Ascending aorta (tissue), 2 donors: Measurements from ENCODE around the gene GRK7. TPM values are rescaled to one million over a fixed set of nuclear protein-coding genes. Genes with fewer than 3 reads are reported as not detected.

Experiments used
- DNase-seq, 2 donors: peaks; one replicate each; pipeline ENCODE4 v3.0.0-alpha.2; 2019; ENCODE audit warnings: low spot score in 2 of 2
- H3K27ac ChIP-seq, 2 donors: fragments of 200-600 bp; sonication (generic); one replicate each; pipeline ENCODE4 v1.5.1; 2016 to 2017; ENCODE audit warnings: mild to moderate bottlenecking in 1 of 2
- H3K27me3 ChIP-seq: fragments of 200-600 bp; sonication (generic); one replicate; pipeline ENCODE4 v1.5.1; 2017
- H3K36me3 ChIP-seq, 2 donors: fragments of 200-600 bp; sonication (generic); one replicate each; pipeline ENCODE4 v1.5.1; 2016
- H3K4me1 ChIP-seq, 2 donors: fragments of 200-600 bp; sonication (generic); one replicate each; pipeline ENCODE4 v1.5.1; 2016 to 2017; ENCODE audit warnings: mild to moderate bottlenecking in 1 of 2
- H3K4me3 ChIP-seq, 2 donors: fragments of 200-600 bp; sonication (generic); one replicate each; pipeline ENCODE4 v1.5.1; 2016 to 2017; ENCODE audit warnings: mild to moderate bottlenecking in 1 of 2
- H3K9me3 ChIP-seq, 2 donors: fragments of 200-600 bp; sonication (generic); one replicate each; pipeline ENCODE4 v1.5.1; 2016
- CTCF ChIP-seq, 3 experiments: fragments of 200-600 bp in 2 of 3; fragments of 450-650 bp in 1 of 3; sonication (generic) in 2 of 3; IDR thresholded peaks; one replicate each; pipeline ENCODE4 v1.5.1; 2016 to 2019; ENCODE audit warnings: antibody characterized with exemption in 3 of 3, mild to moderate bottlenecking in 1 of 3, moderate library complexity in 1 of 3
- intact Hi-C: fragments of 100-400 bp; cut with DNase I; formaldehyde crosslinking; loops from one replicate; pipeline ENCODE4 v1.15.1; 2023
- total RNA-seq: library from RNA; depleted of rRNA; stranded (reverse); fragments of >200 nt; gene quantifications from one replicate; pipeline ENCODE4 v1.1.0, GENCODE V29; 2016

The GRK7 gene
- total RNA-seq, 1 donor from 2014 or later: not detected

DNA sequence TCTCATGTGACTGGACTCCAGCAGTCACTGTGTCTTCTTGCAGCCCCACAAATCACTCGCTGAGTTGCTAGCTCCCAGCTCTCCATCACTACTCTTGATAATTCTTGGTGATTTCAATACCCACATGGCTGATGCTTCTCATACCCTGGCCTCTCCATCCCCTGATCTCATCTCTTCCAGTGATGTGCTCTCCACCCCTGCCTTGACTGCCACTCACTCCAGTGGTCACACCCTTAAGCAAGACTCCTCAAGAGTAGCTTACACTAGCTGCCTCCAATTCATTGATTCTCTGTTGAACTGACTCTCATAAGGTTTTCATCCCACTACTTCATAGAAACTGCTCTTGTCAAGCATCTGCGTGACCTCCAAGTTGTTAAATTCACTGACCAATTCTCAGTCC is 837 bp downstream of the GRK7 start:
- no peaks in the 10 kb centered on the region for H3K27me3 ChIP-seq
- no peak for DNase-seq
- H3K9me3 ChIP-seq: no peaks in the 10 kb centered on the region
- no peak overlapping the region for H3K4me3 ChIP-seq
- intact Hi-C loops: no loop called here
- no peaks in the 10 kb centered on the region for H3K36me3 ChIP-seq
- no peak for TF ChIP-seq CTCF (IDR thresholded peaks at IDR 0.05)
- no peaks in the 10 kb centered on the region for H3K4me1 ChIP-seq
- no peak overlapping the region for H3K27ac ChIP-seq

DNA sequence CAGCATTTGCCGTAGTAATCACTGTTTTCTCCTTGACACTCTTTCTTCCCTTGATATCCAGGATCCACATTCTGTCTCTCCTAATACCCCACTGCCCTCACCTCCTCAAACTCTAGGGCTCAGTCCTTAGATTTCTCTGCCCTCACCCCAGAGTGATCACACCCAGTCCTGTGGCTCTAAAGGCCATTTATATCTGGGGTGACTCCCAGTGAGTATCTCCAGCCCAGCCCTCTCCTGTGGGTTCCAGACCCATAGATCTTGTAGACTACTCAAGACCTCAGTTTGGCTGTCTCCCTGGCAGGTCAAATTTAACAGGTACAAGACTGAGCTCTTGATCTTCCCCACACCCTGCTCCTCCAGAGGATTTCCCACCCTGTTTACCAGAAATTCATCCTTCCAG is 1.3 kb downstream of the GRK7 start:
- DNase-seq: no peak
- H3K4me3 ChIP-seq: no peak overlapping the region
- intact Hi-C loops: no loop called here
- TF ChIP-seq CTCF (IDR thresholded peaks at IDR 0.05): no peak
- H3K36me3 ChIP-seq: no peaks in the 10 kb centered on the region
- H3K27ac ChIP-seq: no peak overlapping the region
- H3K27me3 ChIP-seq: no peaks in the 10 kb centered on the region
- no peaks in the 10 kb centered on the region for H3K9me3 ChIP-seq
- H3K4me1 ChIP-seq: no peaks in the 10 kb centered on the region

GRCh38 chr3:141764986-141765385 is 1.8 kb downstream of the GRK7 start:
- DNase-seq: no peak
- Histone ChIP-seq H3K36me3 (no peaks in the 10 kb centered on the region), H3K27ac (no peak overlapping the region), H3K27me3 (no peaks in the 10 kb centered on the region), H3K4me3 (no peak overlapping the region), H3K4me1 (no peaks in the 10 kb centered on the region), H3K9me3 (no peaks in the 10 kb centered on the region)
- intact Hi-C loops: no loop called here
- TF ChIP-seq CTCF (IDR thresholded peaks at IDR 0.05): no peak

DNA sequence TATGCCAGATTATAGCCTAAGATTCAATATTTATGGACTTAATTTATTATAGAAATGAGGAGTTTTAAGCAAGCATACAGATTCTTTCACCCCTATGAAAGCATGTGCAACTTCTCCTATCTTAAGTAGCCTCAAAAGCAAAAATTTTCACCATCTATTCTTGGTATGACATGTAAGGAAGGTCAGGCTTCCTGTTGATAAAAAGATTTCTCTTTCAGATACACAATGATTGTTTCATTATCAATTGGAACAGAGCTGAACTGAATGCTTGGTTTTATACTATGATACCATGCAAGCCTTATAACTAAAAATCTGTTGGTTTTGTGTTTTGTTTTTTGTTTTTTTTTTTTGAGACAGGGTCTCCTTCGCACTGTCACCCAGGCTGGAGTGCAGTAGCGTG is 3.9 kb downstream of the GRK7 start:
- Histone ChIP-seq H3K27ac (no peak overlapping the region), H3K36me3 (no peaks in the 10 kb centered on the region), H3K4me3 (no peak overlapping the region), H3K9me3 (no peaks in the 10 kb centered on the region), H3K4me1 (no peaks in the 10 kb centered on the region), H3K27me3 (no peaks in the 10 kb centered on the region)
- TF ChIP-seq CTCF (IDR thresholded peaks at IDR 0.05): no peak
- intact Hi-C loops: no loop called here
- no peak for DNase-seq

- Histone ChIP-seq H3K36me3 (no peaks in the 10 kb centered on the region), H3K27me3 (no peaks in the 10 kb centered on the region), H3K4me3 (no peak overlapping the region), H3K4me1 (no peaks in the 10 kb centered on the region), H3K27ac (no peak overlapping the region), H3K9me3 (no peaks in the 10 kb centered on the region)
- no peak for DNase-seq
- intact Hi-C loops: no loop called here
- no peak for TF ChIP-seq CTCF (IDR thresholded peaks at IDR 0.05)
Measured at GRCh38 chr3:141769221-141769894, 6.2 kb downstream of the GRK7 start.

DNA sequence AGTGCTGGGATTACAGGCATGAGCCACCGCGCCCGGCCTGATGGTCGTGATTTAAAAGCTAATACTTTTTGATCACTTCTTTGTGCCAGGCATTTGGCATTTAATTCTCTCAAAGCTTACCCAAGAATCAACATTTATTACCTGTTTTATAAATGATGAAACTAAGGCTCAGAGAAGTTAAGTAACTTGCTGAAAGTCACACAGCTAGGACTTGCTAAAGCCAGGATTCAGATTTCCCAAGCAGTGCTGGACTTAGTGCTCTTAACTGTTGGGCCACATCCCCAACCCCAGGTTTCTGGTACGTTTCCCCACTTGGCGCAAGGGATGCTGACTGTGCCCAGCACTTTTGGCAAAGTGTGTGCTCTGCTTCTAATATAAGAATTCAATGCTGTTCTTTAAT is 10.5 kb downstream of the GRK7 start:
- H3K36me3 ChIP-seq: no peaks in the 10 kb centered on the region
- no peak overlapping the region for H3K27ac ChIP-seq
- no peaks in the 10 kb centered on the region for H3K4me1 ChIP-seq
- no peaks in the 10 kb centered on the region for H3K27me3 ChIP-seq
- TF ChIP-seq CTCF (IDR thresholded peaks at IDR 0.05): no peak
- H3K4me3 ChIP-seq: no peak overlapping the region
- DNase-seq: no peak
- H3K9me3 ChIP-seq: no peaks in the 10 kb centered on the region
- intact Hi-C loops: no loop called here
